Keratinocyte (primary cell): ENCODE measurements around the gene ZNF121. TPM values are rescaled to one million over a fixed set of nuclear protein-coding genes. Genes with fewer than 3 reads are reported as not detected.

Experiments
- DNase-seq: peaks from one replicate; pipeline ENCODE4 v3.0.0-alpha.2; 2011; ENCODE audit warnings: low read depth, missing footprints, low spot score
- FAIRE-seq: peaks from 2 replicates; lab custom pipeline; 2011; peaks lifted over from hg19 to GRCh38; lab: Jason Lieb, UNC
- H2AFZ ChIP-seq: 2 replicates; pipeline ENCODE4 v1.6.0; 2012; ENCODE audit warnings: low read length, control low read depth, inconsistent platforms; ENCODE audit not compliant: control insufficient read depth
- H3K27ac ChIP-seq: 2 replicates; pipeline ENCODE4 v1.5.1; 2011; ENCODE audit warnings: low read length; ENCODE audit not compliant: control insufficient read depth, insufficient read depth
- H3K27me3 ChIP-seq: 3 replicates; pipeline ENCODE4 v1.6.0; 2011; ENCODE audit warnings: low read length; ENCODE audit not compliant: control insufficient read depth, insufficient read depth; ENCODE audit errors: extremely low read depth
- H3K36me3 ChIP-seq, 2 experiments: 2 replicates in 1 of 2; 3 replicates in 1 of 2; pipeline ENCODE4 v1.5.1; 2011; ENCODE audit warnings: low read length in 2 of 2, mild to moderate bottlenecking in 1 of 2; ENCODE audit not compliant: control insufficient read depth in 2 of 2, insufficient read depth in 2 of 2; ENCODE audit errors: extremely low read depth in 1 of 2
- H3K4me1 ChIP-seq: 3 replicates; pipeline ENCODE4 v1.5.1; 2011; ENCODE audit warnings: low read length; ENCODE audit not compliant: control insufficient read depth, insufficient read depth; ENCODE audit errors: extremely low read depth
- H3K4me2 ChIP-seq: 3 replicates; pipeline ENCODE4 v1.6.0; 2011; ENCODE audit warnings: low read depth, low read length; ENCODE audit not compliant: control insufficient read depth, insufficient read depth; ENCODE audit errors: extremely low read depth
- H3K4me3 ChIP-seq, 3 experiments: fragments of 200-600 bp in 1 of 3; sonication (generic) in 1 of 3; 2 replicates in 2 of 3; 3 replicates in 1 of 3; pipeline ENCODE4 v1.5.1; 2011 to 2016; ENCODE audit warnings: low read length in 3 of 3, mild to moderate bottlenecking in 3 of 3, control low read depth in 2 of 3, inconsistent platforms in 1 of 3, low read depth in 1 of 3, mixed read lengths in 1 of 3, mixed run types in 1 of 3, moderate library complexity in 1 of 3; ENCODE audit not compliant: control insufficient read depth in 2 of 3, insufficient read depth in 2 of 3; ENCODE audit errors: extremely low read depth in 1 of 3
- H3K79me2 ChIP-seq: 2 replicates; pipeline ENCODE4 v1.6.0; 2012; ENCODE audit warnings: low read length; ENCODE audit not compliant: control insufficient read depth, insufficient read depth
- H3K9ac ChIP-seq: 3 replicates; pipeline ENCODE4 v1.6.0; 2011; ENCODE audit warnings: low read length; ENCODE audit not compliant: control insufficient read depth, insufficient read depth; ENCODE audit errors: extremely low read depth
- H3K9me1 ChIP-seq: 3 replicates; pipeline ENCODE4 v1.6.0; 2011; ENCODE audit warnings: low read length; ENCODE audit not compliant: control insufficient read depth, insufficient read depth; ENCODE audit errors: extremely low read depth
- H3K9me3 ChIP-seq: 2 replicates; pipeline ENCODE4 v1.5.1; 2012; ENCODE audit warnings: low read depth, low read length; ENCODE audit not compliant: control insufficient read depth
- H4K20me1 ChIP-seq: 3 replicates; pipeline ENCODE4 v1.6.0; 2011; ENCODE audit warnings: low read length; ENCODE audit not compliant: control insufficient read depth, insufficient read depth; ENCODE audit errors: extremely low read depth
- EZH2 ChIP-seq: IDR thresholded peaks from one replicate; pipeline ENCODE4 v1.6.1; 2012; ENCODE audit warnings: inconsistent platforms, mild to moderate bottlenecking, low read length, moderate library complexity
- dilution Hi-C: fragments of 300-500 bp; cut with MboI; formaldehyde crosslinking; loops from one replicate; pipeline ENCODE4 v1.7.0; 2020; ENCODE audit warnings: low sequenced_read_pairs; ENCODE audit not compliant: extremely low pct_ligation_motif_present
- polyA plus RNA-seq, 5 experiments: library from polyadenylated mRNA; depleted of rRNA in 3 of 5; stranded (reverse) in 3 of 5; stranded (forward) in 1 of 5; unstranded in 1 of 5; fragments of >200 nt; gene quantifications; 1 replicate in 1 of 5; 2 replicates in 3 of 5; 3 replicates in 1 of 5; pipeline versions ENCODE4 v1.2.1 to v1.2.3, GENCODE V29; 2011 to 2012; ENCODE audit warnings: missing spikeins in 2 of 5, low read depth in 1 of 5, low replicate concordance in 1 of 5
- TF ChIP-seq, protein P1 (sequence below), 3 experiments: IDR thresholded peaks in 1 of 3; conservative IDR thresholded peaks in 1 of 3; optimal IDR thresholded peaks in 1 of 3; 2 replicates in 2 of 3; 3 replicates in 1 of 3; pipeline versions ENCODE3 to v1.5.1; 2011; ENCODE audit warnings: low read length in 3 of 3, mild to moderate bottlenecking in 3 of 3, moderate library complexity in 2 of 3, control low read depth in 1 of 3, inconsistent platforms in 1 of 3; ENCODE audit not compliant: insufficient read depth in 2 of 3; ENCODE audit errors: extremely low read depth in 1 of 3

The ZNF121 gene
- polyA plus RNA-seq, 1 donor (not counting 4 experiments of a cell fraction or from before 2014, with no cell fraction given) = 20.3 TPM

DNA sequence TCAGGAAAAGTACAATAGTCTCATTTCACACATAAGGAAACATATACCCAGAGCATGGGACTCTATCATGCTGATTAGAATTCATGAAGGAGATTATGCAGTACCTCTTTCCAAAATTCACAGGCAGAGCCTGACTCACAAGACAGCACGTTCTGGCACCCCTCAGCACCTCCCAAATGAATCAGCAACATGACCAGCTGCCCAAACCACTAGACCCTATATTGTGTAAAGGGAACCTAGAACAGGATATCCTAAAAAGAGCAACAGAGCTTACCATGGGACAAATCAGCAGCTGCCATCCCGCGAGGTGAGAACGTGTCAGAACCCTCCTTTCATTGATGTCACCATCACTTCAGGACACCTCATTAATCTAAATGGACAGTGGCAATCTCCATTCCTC lies 48.4 kb downstream of the ZNF121 start:
- Histone ChIP-seq H2AFZ (no peak overlapping the region), H3K9ac (no peak overlapping the region), H3K4me1 (peaks cover 14% of the 10 kb centered on the region), H3K36me3 (peaks cover 22 to 36% of the 10 kb centered on the region in 2 experiments), H3K27me3 (no peaks in the 10 kb centered on the region), H3K79me2 (peaks cover 24% of the 10 kb centered on the region), H3K9me3 (peaks cover 25% of the 10 kb centered on the region), H4K20me1 (no peaks in the 10 kb centered on the region), H3K27ac (no peak overlapping the region), H3K9me1 (no peaks in the 10 kb centered on the region), H3K4me3 (no peak overlapping the region), H3K4me2 (no peak overlapping the region)
- no peak for TF ChIP-seq EZH2
- TF ChIP-seq, protein P1, sequence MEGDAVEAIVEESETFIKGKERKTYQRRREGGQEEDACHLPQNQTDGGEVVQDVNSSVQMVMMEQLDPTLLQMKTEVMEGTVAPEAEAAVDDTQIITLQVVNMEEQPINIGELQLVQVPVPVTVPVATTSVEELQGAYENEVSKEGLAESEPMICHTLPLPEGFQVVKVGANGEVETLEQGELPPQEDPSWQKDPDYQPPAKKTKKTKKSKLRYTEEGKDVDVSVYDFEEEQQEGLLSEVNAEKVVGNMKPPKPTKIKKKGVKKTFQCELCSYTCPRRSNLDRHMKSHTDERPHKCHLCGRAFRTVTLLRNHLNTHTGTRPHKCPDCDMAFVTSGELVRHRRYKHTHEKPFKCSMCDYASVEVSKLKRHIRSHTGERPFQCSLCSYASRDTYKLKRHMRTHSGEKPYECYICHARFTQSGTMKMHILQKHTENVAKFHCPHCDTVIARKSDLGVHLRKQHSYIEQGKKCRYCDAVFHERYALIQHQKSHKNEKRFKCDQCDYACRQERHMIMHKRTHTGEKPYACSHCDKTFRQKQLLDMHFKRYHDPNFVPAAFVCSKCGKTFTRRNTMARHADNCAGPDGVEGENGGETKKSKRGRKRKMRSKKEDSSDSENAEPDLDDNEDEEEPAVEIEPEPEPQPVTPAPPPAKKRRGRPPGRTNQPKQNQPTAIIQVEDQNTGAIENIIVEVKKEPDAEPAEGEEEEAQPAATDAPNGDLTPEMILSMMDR (optimal IDR thresholded peaks at IDR 0.05 in 1 of 3, IDR thresholded peaks at IDR 0.05 in 1 of 3, conservative IDR thresholded peaks at IDR 0.05 in 1 of 3; ENCODE audit: extremely low read depth in 1 of 3, insufficient read depth in 2 of 3, low read length in 3 of 3) = no peak
- peak; percentile 48 for FAIRE-seq
- no peak for DNase-seq
- dilution Hi-C loops = no loop called here

GRCh38 chr19:9531933-9532332 lies 52.4 kb downstream of the ZNF121 start:
- H2AFZ ChIP-seq = no peak overlapping the region
- H3K9me1 ChIP-seq = no peaks in the 10 kb centered on the region
- TF ChIP-seq EZH2 = no peak
- TF ChIP-seq, protein P1 (optimal IDR thresholded peaks at IDR 0.05 in 1 of 3, IDR thresholded peaks at IDR 0.05 in 1 of 3, conservative IDR thresholded peaks at IDR 0.05 in 1 of 3; ENCODE audit: extremely low read depth in 1 of 3, insufficient read depth in 2 of 3, low read length in 3 of 3) = no peak
- DNase-seq = peak; percentile 25
- peaks cover 9% of the 10 kb centered on the region for H3K79me2 ChIP-seq
- no peak overlapping the region for H3K4me2 ChIP-seq
- H3K27ac ChIP-seq = no peak overlapping the region
- dilution Hi-C loops = no loop called here
- H3K4me1 ChIP-seq = no peaks in the 10 kb centered on the region
- H3K9me3 ChIP-seq = peaks cover 54% of the 10 kb centered on the region
- H3K4me3 ChIP-seq = no peak overlapping the region
- H4K20me1 ChIP-seq = no peaks in the 10 kb centered on the region
- H3K9ac ChIP-seq = no peak overlapping the region
- peaks cover 50 to 51% of the 10 kb centered on the region in 2 experiments for H3K36me3 ChIP-seq
- H3K27me3 ChIP-seq = no peaks in the 10 kb centered on the region
- no peak for FAIRE-seq
